Raji (cell line): ENCODE data around the gene XYLT1.

Experiments
- POLR2A ChIP-seq: IDR thresholded peaks from 2 replicates; pipeline ENCODE4 v1.6.1; 2011; ENCODE audit warnings: low read depth, low read length, control low read depth; ENCODE audit not compliant: insufficient read depth

The XYLT1 gene

GRCh38 chr16:17382949-17383863 lies 87.6 kb downstream of the XYLT1 start:
- no peak for TF ChIP-seq POLR2A

GRCh38 chr16:17382514-17382913 lies 88.2 kb downstream of the XYLT1 start:
- no peak for TF ChIP-seq POLR2A

GRCh38 chr16:17381784-17382183 lies 89.0 kb downstream of the XYLT1 start:
- no peak for TF ChIP-seq POLR2A

GRCh38 chr16:17380613-17381012 lies 90.1 kb downstream of the XYLT1 start:
- no peak for TF ChIP-seq POLR2A

GRCh38 chr16:17379121-17379571 lies 91.6 kb downstream of the XYLT1 start:
- TF ChIP-seq POLR2A = no peak

GRCh38 chr16:17377360-17378324 lies 93.1 kb downstream of the XYLT1 start:
- TF ChIP-seq POLR2A = no peak

- no peak for TF ChIP-seq POLR2A
These were observed 95.1 kb downstream of the XYLT1 start for GRCh38 chr16:17375461-17376304.

GRCh38 chr16:17374668-17375255 lies 96.0 kb downstream of the XYLT1 start:
- TF ChIP-seq POLR2A = no peak

GRCh38 chr16:17373533-17373932 lies 97.2 kb downstream of the XYLT1 start:
- TF ChIP-seq POLR2A = no peak

GRCh38 chr16:17372386-17372785 lies 98.4 kb downstream of the XYLT1 start:
- TF ChIP-seq POLR2A = no peak

GRCh38 chr16:17371299-17371698 lies 99.5 kb downstream of the XYLT1 start:
- TF ChIP-seq POLR2A = no peak

- TF ChIP-seq POLR2A = no peak
These were observed 100.0 kb downstream of the XYLT1 start for GRCh38 chr16:17370731-17371285.

GRCh38 chr16:17370223-17370707 lies 100.5 kb downstream of the XYLT1 start:
- TF ChIP-seq POLR2A = no peak
